Ovary (tissue), 9 donors: ENCODE results near the gene SNX13. TPM values are rescaled to one million over a fixed set of nuclear protein-coding genes. Genes with fewer than 3 reads are reported as not detected.

ENCODE experiments used
- DNase-seq, 5 donors: peaks; one replicate each; pipeline ENCODE4 v3.0.0-alpha.2; 2019 to 2020
- H3K27ac ChIP-seq, 2 donors: fragments of 200-600 bp; one replicate each; pipeline versions ENCODE4 v1.5.1 to v1.8.0; 2019 to 2022
- H3K27me3 ChIP-seq: fragments of 200-600 bp; one replicate; pipeline ENCODE4 v1.8.0; 2022
- H3K36me3 ChIP-seq: fragments of 200-600 bp; sonication (generic); one replicate; pipeline ENCODE4 v1.5.1; 2019
- H3K4me1 ChIP-seq: one replicate; pipeline ENCODE4 v1.8.1; 2013; ENCODE audit warnings: mild to moderate bottlenecking, moderate library complexity; ENCODE audit not compliant: insufficient read depth
- H3K4me3 ChIP-seq: fragments of 200-600 bp; sonication (generic); one replicate; pipeline ENCODE4 v1.5.1; 2017
- H3K9me3 ChIP-seq, 2 donors: fragments of 200-600 bp in 1 of 2; sonication (generic) in 1 of 2; one replicate each; pipeline versions ENCODE4 v1.5.1 to v1.8.1; 2013 to 2019; ENCODE audit warnings: mild to moderate bottlenecking in 1 of 2, moderate library complexity in 1 of 2
- EP300 ChIP-seq: sonication (generic); formaldehyde crosslinking; IDR thresholded peaks from one replicate; pipeline ENCODE4 v1.6.1; 2017; ENCODE audit warnings: antibody characterized with exemption
- POLR2A ChIP-seq: fragments of 450-650 bp; IDR thresholded peaks from one replicate; pipeline ENCODE4 v1.6.1; 2017; ENCODE audit warnings: antibody characterized with exemption, mild to moderate bottlenecking, moderate library complexity
- WGBS, 3 donors: extraction: QIAGEN DNeasy Blood & Tissue Kit in 1 of 3; methylation state at CpG; one replicate each; pipeline versions ENCODE4 v1.1.5 to v1.1.7; 2013 to 2017; 5-methylcytosine and 5-hydroxymethylcytosine counted together
- intact Hi-C, 4 donors: fragments of 100-400 bp; cut with DNase I; formaldehyde crosslinking; loops; one replicate each; pipeline versions ENCODE4 v1.11.0 to v1.15.1; 2022 to 2023
- polyA plus RNA-seq, 2 donors: library from polyadenylated mRNA; stranded (reverse); fragments of 200-250 nt in 1 of 2; fragments of 350-450 nt in 1 of 2; fragmentation: Illumina TruSeq in 1 of 2; extraction: RNeasy Lipid Tissue Mini Kit (QIAGEN cat#74804) in 1 of 2; gene quantifications; one replicate each; pipeline ENCODE4 v1.2.3, GENCODE V29; 2013 to 2014
- total RNA-seq, 7 donors: library from RNA; depleted of rRNA in 2 of 7; stranded (reverse); fragments of >200 nt in 2 of 7; fragmentation: NEBNext Ultra II Directional in 3 of 7; extraction: Animal tissue kit (Norgen Biotek cat#: 25700) in 3 of 7; gene quantifications; one replicate each; pipeline versions ENCODE4 v1.1.0 to v1.2.4, GENCODE V29; 2016 to 2023
- TF ChIP-seq, protein P1 (sequence below), 3 donors: fragments of 450-650 bp in 2 of 3; fragments of 200-600 bp in 1 of 3; IDR thresholded peaks; one replicate each; pipeline versions ENCODE4 v1.5.1 to v1.8.0; 2016 to 2022; ENCODE audit warnings: antibody characterized with exemption in 3 of 3, mild to moderate bottlenecking in 1 of 3
- donor health status: DM: no; HTN: no; CAD: no; lungs with moderate emphysema.
- donor health status: DM: no; HTN: no; CAD: no.
- donor health status: Bipolar disorder and iron deficiency.
- donor health status: DM: yes; HTN: yes; CAD: no.
- donor health status: DM: no; HTN: no; CAD: no.
- donor health status: DM: yes; HTN: yes; CAD: no.

The SNX13 gene
- total and polyA plus RNA-seq, 9 donors, result 12.1 to 51.1 (median 46.1) TPM

DNA sequence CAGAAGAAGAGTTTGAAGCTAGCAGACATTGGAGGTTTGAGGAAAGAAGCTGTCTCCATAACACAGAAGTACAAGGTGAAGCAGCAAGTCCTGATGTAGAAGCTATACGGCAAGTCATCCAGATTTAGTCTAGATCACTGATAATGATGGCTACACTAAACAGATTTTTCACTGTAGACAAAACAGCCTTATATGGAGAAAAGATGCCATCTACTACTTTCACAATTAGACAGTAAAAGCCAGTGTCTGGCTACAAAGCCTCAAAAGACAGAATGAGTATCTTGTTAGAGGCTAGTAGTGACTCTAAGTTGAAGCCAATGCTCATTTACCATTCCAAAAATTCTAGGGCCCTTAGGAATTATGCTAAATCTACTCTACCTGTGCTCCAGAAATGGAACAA, 85.1 kb downstream of the SNX13 start:
- TF ChIP-seq, protein P1, sequence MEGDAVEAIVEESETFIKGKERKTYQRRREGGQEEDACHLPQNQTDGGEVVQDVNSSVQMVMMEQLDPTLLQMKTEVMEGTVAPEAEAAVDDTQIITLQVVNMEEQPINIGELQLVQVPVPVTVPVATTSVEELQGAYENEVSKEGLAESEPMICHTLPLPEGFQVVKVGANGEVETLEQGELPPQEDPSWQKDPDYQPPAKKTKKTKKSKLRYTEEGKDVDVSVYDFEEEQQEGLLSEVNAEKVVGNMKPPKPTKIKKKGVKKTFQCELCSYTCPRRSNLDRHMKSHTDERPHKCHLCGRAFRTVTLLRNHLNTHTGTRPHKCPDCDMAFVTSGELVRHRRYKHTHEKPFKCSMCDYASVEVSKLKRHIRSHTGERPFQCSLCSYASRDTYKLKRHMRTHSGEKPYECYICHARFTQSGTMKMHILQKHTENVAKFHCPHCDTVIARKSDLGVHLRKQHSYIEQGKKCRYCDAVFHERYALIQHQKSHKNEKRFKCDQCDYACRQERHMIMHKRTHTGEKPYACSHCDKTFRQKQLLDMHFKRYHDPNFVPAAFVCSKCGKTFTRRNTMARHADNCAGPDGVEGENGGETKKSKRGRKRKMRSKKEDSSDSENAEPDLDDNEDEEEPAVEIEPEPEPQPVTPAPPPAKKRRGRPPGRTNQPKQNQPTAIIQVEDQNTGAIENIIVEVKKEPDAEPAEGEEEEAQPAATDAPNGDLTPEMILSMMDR (IDR thresholded peaks at IDR 0.05), result no peak
- TF ChIP-seq POLR2A, result no peak
- TF ChIP-seq EP300, result no peak
- Histone ChIP-seq H3K4me1 (no peaks in the 10 kb centered on the region), H3K4me3 (no peak overlapping the region), H3K9me3 (no peaks in the 10 kb centered on the region), H3K27me3 (no peaks in the 10 kb centered on the region), H3K27ac (no peak overlapping the region), H3K36me3 (no peaks in the 10 kb centered on the region)
- 0 to 60% (median 50%) methylated on average over 1 of the region's 1 CpG for WGBS, 3 donors
- no peak for DNase-seq
- intact Hi-C loops, result no loop called here

DNA sequence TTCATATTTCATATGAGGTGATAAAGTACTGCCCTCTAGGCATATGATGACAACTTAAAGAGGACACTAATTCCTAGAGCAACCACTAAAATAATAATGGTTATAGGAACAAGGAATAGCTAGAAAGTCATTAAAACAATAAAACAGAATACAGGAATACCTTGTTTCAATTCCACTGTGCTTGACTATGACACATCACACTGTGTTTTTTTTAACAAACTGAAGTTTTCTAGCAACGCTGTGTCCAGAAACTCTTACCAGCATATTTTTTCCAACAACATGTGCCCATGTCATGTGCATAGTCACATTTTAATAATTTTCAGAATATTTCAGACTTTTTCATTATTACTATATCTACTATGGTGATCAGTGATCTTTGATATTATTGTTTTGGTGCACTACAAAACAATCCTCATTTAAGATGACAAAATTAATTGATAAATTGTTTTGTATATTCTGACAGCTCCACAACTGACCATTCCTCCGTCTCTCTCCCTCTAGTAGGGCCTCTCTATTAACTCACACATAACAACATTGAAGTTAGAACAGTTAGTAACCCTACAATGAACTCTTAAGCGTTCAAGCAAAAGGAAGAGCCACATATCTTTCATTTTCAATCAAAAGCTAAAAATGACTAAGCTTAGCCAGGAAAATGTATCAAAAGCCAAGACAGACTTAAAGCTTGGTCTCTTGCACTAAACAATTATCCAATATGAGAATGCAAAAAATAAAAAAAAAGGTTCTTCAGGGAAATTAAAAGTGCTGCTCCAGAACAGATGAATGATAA, 85.8 kb downstream of the SNX13 start:
- Histone ChIP-seq H3K36me3 (no peaks in the 10 kb centered on the region), H3K27ac (no peak overlapping the region), H3K9me3 (no peaks in the 10 kb centered on the region), H3K27me3 (no peaks in the 10 kb centered on the region), H3K4me3 (no peak overlapping the region), H3K4me1 (no peaks in the 10 kb centered on the region)
- intact Hi-C loops, result no loop called here
- no peak for TF ChIP-seq POLR2A
- TF ChIP-seq, protein P1 (IDR thresholded peaks at IDR 0.05), result no peak
- TF ChIP-seq EP300, result no peak
- no peak for DNase-seq
- 90 to 96% (median 93%) methylated on average over 3 of the region's 3 CpGs for WGBS, 3 donors

DNA sequence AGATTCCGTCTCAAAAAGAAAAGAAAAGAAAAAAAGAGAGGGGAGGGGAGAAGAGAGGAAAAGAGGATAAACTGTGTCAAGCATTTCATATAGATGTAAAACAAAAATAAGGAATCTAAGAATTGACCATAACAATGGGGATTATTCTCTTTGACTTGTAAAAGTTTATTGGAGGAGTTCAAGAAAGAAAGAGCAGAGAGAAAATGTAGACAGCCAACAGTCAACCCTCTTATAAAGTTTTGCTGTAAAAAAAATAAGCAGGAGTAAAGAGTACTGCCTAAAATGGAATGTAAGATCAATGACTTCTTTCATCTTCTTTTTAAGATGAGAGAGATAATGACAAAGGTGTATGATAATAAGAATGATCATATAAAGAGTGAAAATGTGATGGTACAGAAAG, 87.9 kb downstream of the SNX13 start:
- TF ChIP-seq EP300 (no peak), POLR2A (no peak)
- TF ChIP-seq, protein P1 (IDR thresholded peaks at IDR 0.05), result no peak
- no peak for DNase-seq
- H3K27me3 ChIP-seq, result no peaks in the 10 kb centered on the region
- H3K9me3 ChIP-seq, result no peaks in the 10 kb centered on the region
- no peaks in the 10 kb centered on the region for H3K4me1 ChIP-seq
- 93 to 96% (median 95%) methylated on average over 1 of the region's 1 CpG for WGBS, 3 donors
- H3K36me3 ChIP-seq, result no peaks in the 10 kb centered on the region
- intact Hi-C loops, result no loop called here
- H3K27ac ChIP-seq, result no peak overlapping the region
- H3K4me3 ChIP-seq, result no peak overlapping the region

DNA sequence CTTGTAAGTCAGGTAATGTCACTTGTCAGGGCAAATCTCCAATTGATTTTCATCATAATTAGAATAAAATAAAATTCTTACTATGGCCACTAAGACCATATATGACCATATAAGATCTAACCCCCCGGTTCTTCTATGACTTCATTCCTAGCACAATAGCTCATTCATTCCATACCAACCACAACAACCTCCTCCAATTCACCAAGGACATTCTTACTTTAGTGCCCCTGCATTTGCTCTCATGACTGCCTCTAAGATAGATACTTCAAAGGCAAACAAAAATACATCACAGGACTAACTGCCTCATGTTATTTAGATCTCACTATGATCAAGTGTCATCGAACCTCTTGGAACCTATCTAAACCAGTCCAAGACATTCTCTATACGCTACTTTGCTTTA, 90.8 kb downstream of the SNX13 start:
- H3K4me3 ChIP-seq, result no peak overlapping the region
- no peak for DNase-seq
- no peak for TF ChIP-seq EP300
- TF ChIP-seq, protein P1 (IDR thresholded peaks at IDR 0.05), result no peak
- TF ChIP-seq POLR2A, result no peak
- H3K4me1 ChIP-seq, result no peaks in the 10 kb centered on the region
- H3K36me3 ChIP-seq, result no peaks in the 10 kb centered on the region
- intact Hi-C loops, result no loop called here
- WGBS, 3 donors, result 95 to 96% (median 95%) methylated on average over 3 of the region's 3 CpGs
- no peaks in the 10 kb centered on the region for H3K27me3 ChIP-seq
- no peaks in the 10 kb centered on the region for H3K9me3 ChIP-seq
- H3K27ac ChIP-seq, result no peak overlapping the region
